Fibroblast of pulmonary artery (primary cell): ENCODE data around the gene CNTNAP2.

Experiments used
- DNase-seq: peaks from one replicate; pipeline ENCODE4 v3.0.0-alpha.2; 2010; ENCODE audit warnings: low read depth
- H3K4me3 ChIP-seq: replicated peaks from 2 replicates; pipeline ENCODE4 v1.5.1; 2011; ENCODE audit warnings: low read depth, mild to moderate bottlenecking, control low read depth, low read length, moderate library complexity
- CTCF ChIP-seq: IDR thresholded peaks from 2 replicates; pipeline ENCODE4 v1.5.1; 2011; ENCODE audit warnings: mild to moderate bottlenecking, control low read depth, low read length, inconsistent platforms; ENCODE audit errors: missing control alignments

CNTNAP2 gene

DNA sequence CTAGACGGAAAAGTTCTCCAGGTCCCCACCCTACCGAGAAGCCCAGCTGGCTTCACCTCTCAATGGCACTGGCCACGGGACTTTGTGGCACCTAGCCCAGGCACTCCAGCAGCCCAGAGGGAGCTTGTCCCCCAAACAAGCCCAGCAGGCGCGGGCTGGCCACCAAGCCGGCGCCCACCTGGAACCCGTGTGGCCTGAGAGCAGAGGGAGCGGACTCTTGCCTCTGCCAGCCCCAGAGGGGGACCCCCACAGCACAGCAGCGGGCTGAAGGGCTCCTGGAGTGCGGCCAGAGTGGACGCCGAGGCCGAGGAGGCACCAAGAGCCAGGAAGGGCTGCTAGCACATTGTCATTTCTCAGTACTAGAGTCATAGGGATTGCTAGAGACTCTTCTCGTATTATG lies 671.4 kb downstream of the CNTNAP2 start:
- DNase-seq = no peak
- TF ChIP-seq CTCF = no peak
- no peak overlapping the region for H3K4me3 ChIP-seq

DNA sequence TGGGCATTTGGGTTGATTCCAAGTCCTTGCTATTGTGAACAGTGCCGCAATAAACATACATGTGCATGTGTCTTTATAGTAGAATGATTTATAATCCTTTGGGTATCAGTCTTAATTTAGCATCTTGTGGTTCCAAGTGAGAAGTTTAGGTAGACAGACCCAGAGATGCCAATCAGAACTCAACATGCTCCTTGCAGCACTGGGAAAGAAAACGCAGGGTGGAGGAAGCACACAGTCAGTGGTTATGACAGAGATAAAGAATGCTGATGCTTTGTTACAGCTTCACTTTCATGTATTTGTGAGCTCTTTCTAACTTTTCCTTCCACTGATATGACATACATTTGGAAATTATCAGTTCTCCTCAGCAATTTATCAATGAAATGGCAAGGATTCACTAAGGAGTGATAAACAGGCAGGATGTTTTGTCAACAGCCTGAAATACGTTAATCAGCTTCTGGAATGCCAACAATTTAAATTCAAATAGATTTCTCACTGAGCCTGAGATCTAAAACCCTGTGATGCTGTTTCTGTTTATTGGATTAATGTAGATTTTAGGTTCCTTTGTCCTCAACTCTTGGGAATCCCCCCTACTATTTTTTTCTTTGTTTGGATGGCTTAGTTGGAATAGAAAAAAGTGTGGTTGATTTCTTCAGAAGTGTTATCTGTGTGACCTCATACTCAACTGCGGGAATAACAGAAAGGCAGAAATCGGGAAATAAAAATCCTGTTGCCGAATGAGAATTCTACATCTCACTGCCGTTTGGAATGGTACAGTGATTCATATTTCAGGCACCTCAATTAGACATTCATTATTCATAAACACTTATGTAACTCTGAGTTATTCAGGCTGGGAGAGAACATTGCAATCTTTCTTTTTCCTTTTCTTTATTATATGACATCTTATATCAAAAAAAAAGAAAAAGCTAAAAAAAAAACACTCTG lies 675.0 kb downstream of the CNTNAP2 start:
- TF ChIP-seq CTCF = no peak
- H3K4me3 ChIP-seq = no peak overlapping the region
- DNase-seq = peak; percentile 10

- no peak for TF ChIP-seq CTCF
- DNase-seq = no peak
- no peak overlapping the region for H3K4me3 ChIP-seq
Measured at GRCh38 chr7:146804620-146805019, 688.0 kb downstream of the CNTNAP2 start.

- DNase-seq = no peak
- H3K4me3 ChIP-seq = no peak overlapping the region
- no peak for TF ChIP-seq CTCF
Measured at GRCh38 chr7:146805082-146805481, 688.5 kb downstream of the CNTNAP2 start.

GRCh38 chr7:146826329-146826728 lies 709.7 kb downstream of the CNTNAP2 start:
- no peak for DNase-seq
- TF ChIP-seq CTCF = no peak
- H3K4me3 ChIP-seq = no peak overlapping the region

- TF ChIP-seq CTCF = no peak
Measured at GRCh38 chr7:146830686-146831085, 714.1 kb downstream of the CNTNAP2 start.

GRCh38 chr7:146831875-146832274 lies 715.3 kb downstream of the CNTNAP2 start:
- no peak for DNase-seq
- TF ChIP-seq CTCF = no peak
- no peak overlapping the region for H3K4me3 ChIP-seq

More at GRCh38 chr7:146830686-146831085, 714.1 kb downstream of the CNTNAP2 start:
- no peak for DNase-seq
- no peak overlapping the region for H3K4me3 ChIP-seq
